GM12878 (cell line): ENCODE measurements around the gene ENOX2.
"Not testable (repeated sequence)": the region's sequence is repeated elsewhere in the genome, so short reads cannot be mapped to it uniquely, and the experiment has no call there.

Experiments used
- CTCF ChIP-seq, 3 experiments: IDR thresholded peaks in 2 of 3; conservative IDR thresholded peaks in 1 of 3; 2 replicates each; pipeline ENCODE4 v1.5.1; 2011; ENCODE audit warnings: low read depth in 3 of 3, low read length in 3 of 3, mild to moderate bottlenecking in 3 of 3, control low read depth in 2 of 3, moderate library complexity in 2 of 3, inconsistent platforms in 1 of 3, mixed read lengths in 1 of 3; ENCODE audit not compliant: control insufficient read depth in 2 of 3, insufficient read depth in 1 of 3; ENCODE audit errors: extremely low read depth in 1 of 3
- NFYB ChIP-seq: IDR thresholded peaks from 2 replicates; pipeline ENCODE4 v1.6.1; 2011; ENCODE audit warnings: low read depth, mild to moderate bottlenecking, low read length, improper control_type of control experiment, moderate library complexity; ENCODE audit not compliant: insufficient read depth
- POLR2AphosphoS5 ChIP-seq: IDR thresholded peaks from 2 replicates; pipeline ENCODE4 v1.6.1; 2011; ENCODE audit warnings: mild to moderate bottlenecking, low read length, inconsistent platforms
- REST ChIP-seq: IDR thresholded peaks from 2 replicates; pipeline ENCODE4 v1.6.1; 2012; ENCODE audit warnings: mild to moderate bottlenecking, low read depth, low read length

- not testable (repeated sequence) for TF ChIP-seq POLR2AphosphoS5; CTCF (IDR thresholded peaks at IDR 0.05 in 2 of 3, conservative IDR thresholded peaks at IDR 0.05 in 1 of 3; ENCODE audit: control insufficient read depth in 2 of 3, extremely low read depth in 1 of 3, insufficient read depth in 1 of 3, low read depth in 3 of 3, low read length in 3 of 3); REST; NFYB
Observed at GRCh38 chrX:130709178-130709577, 193.8 kb downstream of the ENOX2 start.
